Peyer's patch (tissue), 4 donors: ENCODE results near the gene HRH3. TPM values are rescaled to one million over a fixed set of nuclear protein-coding genes. Genes with fewer than 3 reads are reported as not detected.

ENCODE experiments used
- DNase-seq, 3 donors: peaks; one replicate each; pipeline ENCODE4 v3.0.0-alpha.2; 2017 to 2019
- H3K27ac ChIP-seq, 4 donors: fragments of 200-600 bp; sonication (generic); one replicate each; pipeline ENCODE4 v1.5.1; 2016 to 2019
- H3K27me3 ChIP-seq, 2 donors: fragments of 200-600 bp; sonication (generic); one replicate each; pipeline ENCODE4 v1.5.1; 2019
- H3K36me3 ChIP-seq, 3 donors: fragments of 200-600 bp; sonication (generic); one replicate each; pipeline ENCODE4 v1.5.1; 2016 to 2019
- H3K4me1 ChIP-seq, 4 donors: fragments of 200-600 bp; sonication (generic); one replicate each; pipeline ENCODE4 v1.5.1; 2016 to 2019
- H3K4me3 ChIP-seq, 4 donors: fragments of 200-600 bp; sonication (generic); 1 replicate in 3 of 4; 2 replicates in 1 of 4; pipeline ENCODE4 v1.5.1; 2016 to 2019; ENCODE audit warnings: mild to moderate bottlenecking in 1 of 4
- H3K9me3 ChIP-seq, 4 donors: fragments of 200-600 bp; sonication (generic); one replicate each; pipeline ENCODE4 v1.5.1; 2016 to 2019; ENCODE audit warnings: mild to moderate bottlenecking in 1 of 4
- CTCF ChIP-seq, 6 experiments: fragments of 450-650 bp in 4 of 6; fragments of 200-600 bp in 2 of 6; sonication (generic) in 1 of 6; IDR thresholded peaks; one replicate each; pipeline ENCODE4 v1.5.1; 2017 to 2019; ENCODE audit warnings: antibody characterized with exemption in 6 of 6, mild to moderate bottlenecking in 3 of 6, moderate library complexity in 1 of 6
- POLR2A ChIP-seq, 2 donors: fragments of 450-650 bp; IDR thresholded peaks; one replicate each; pipeline ENCODE4 v1.5.1; 2017; ENCODE audit warnings: antibody characterized with exemption in 2 of 2, mild to moderate bottlenecking in 2 of 2, moderate library complexity in 2 of 2
- total RNA-seq, 4 donors: library from RNA; depleted of rRNA; stranded (reverse); fragments of >200 nt; gene quantifications; one replicate each; pipeline ENCODE4 v1.1.0, GENCODE V29; 2016

HRH3 gene
- total RNA-seq, 4 donors from 2014 or later, result 0.27 TPM; not detected in 3

GRCh38 chr20:62236200-62236599 is 16.1 kb upstream of the HRH3 start:
- Histone ChIP-seq H3K27ac (no peak overlapping the region), H3K9me3 (no peaks in the 10 kb centered on the region), H3K27me3 (no peaks in the 10 kb centered on the region), H3K36me3 (no peaks in the 10 kb centered on the region), H3K4me1 (peaks cover 0 to 25% (median 14%) of the 10 kb centered on the region in 4 donors), H3K4me3 (no peak overlapping the region)
- DNase-seq, result no peak
- TF ChIP-seq POLR2A (IDR thresholded peaks at IDR 0.05) (no peak), CTCF (IDR thresholded peaks at IDR 0.05) (no peak)

- Histone ChIP-seq H3K36me3 (no peaks in the 10 kb centered on the region), H3K4me3 (no peak overlapping the region), H3K4me1 (peaks cover 0 to 21% (median 14%) of the 10 kb centered on the region in 4 donors), H3K27me3 (no peaks in the 10 kb centered on the region), H3K9me3 (no peaks in the 10 kb centered on the region), H3K27ac (no peak overlapping the region)
- no peak for DNase-seq
- no peak for TF ChIP-seq POLR2A (IDR thresholded peaks at IDR 0.05)
- no peak for TF ChIP-seq CTCF (IDR thresholded peaks at IDR 0.05)
These were observed 15.7 kb upstream of the HRH3 start for GRCh38 chr20:62235777-62236157.

GRCh38 chr20:62235001-62235776 is 15.1 kb upstream of the HRH3 start:
- no peak overlapping the region for H3K4me3 ChIP-seq
- H3K36me3 ChIP-seq, result no peaks in the 10 kb centered on the region
- H3K27ac ChIP-seq, result no peak overlapping the region
- DNase-seq, result no peak
- no peaks in the 10 kb centered on the region for H3K9me3 ChIP-seq
- no peaks in the 10 kb centered on the region for H3K27me3 ChIP-seq
- no peak for TF ChIP-seq POLR2A (IDR thresholded peaks at IDR 0.05)
- TF ChIP-seq CTCF (IDR thresholded peaks at IDR 0.05), result no peak
- H3K4me1 ChIP-seq, result peaks cover 0 to 18% (median 13%) of the 10 kb centered on the region in 4 donors

GRCh38 chr20:62234339-62234738 is 14.3 kb upstream of the HRH3 start:
- Histone ChIP-seq H3K27me3 (no peaks in the 10 kb centered on the region), H3K36me3 (no peaks in the 10 kb centered on the region), H3K4me1 (peaks cover 0 to 14% (median 6%) of the 10 kb centered on the region in 4 donors), H3K4me3 (no peak overlapping the region), H3K9me3 (no peaks in the 10 kb centered on the region), H3K27ac (no peak overlapping the region)
- TF ChIP-seq CTCF (IDR thresholded peaks at IDR 0.05), result no peak
- TF ChIP-seq POLR2A (IDR thresholded peaks at IDR 0.05), result no peak
- DNase-seq, result no peak

GRCh38 chr20:62233684-62234083 is 13.6 kb upstream of the HRH3 start:
- no peak overlapping the region for H3K27ac ChIP-seq
- H3K4me1 ChIP-seq, result peaks cover 0 to 8% (median 4%) of the 10 kb centered on the region in 4 donors
- H3K36me3 ChIP-seq, result no peaks in the 10 kb centered on the region
- no peak overlapping the region for H3K4me3 ChIP-seq
- TF ChIP-seq CTCF (IDR thresholded peaks at IDR 0.05) (no peak), POLR2A (IDR thresholded peaks at IDR 0.05) (no peak)
- no peaks in the 10 kb centered on the region for H3K27me3 ChIP-seq
- no peaks in the 10 kb centered on the region for H3K9me3 ChIP-seq
- no peak for DNase-seq
